HG02885 (cell line): ENCODE data around the gene IL31RA.
A peak's percentile ranks its signal among the peaks of the same experiment; 100 is the strongest.
"Not testable (repeated sequence)": the region's sequence is repeated elsewhere in the genome, so short reads cannot be mapped to it uniquely, and the experiment has no call there.

ENCODE experiments used
- ATAC-seq: cut with Tn5 transposase; IDR thresholded peaks from one replicate; pipeline ENCODE4 v1.9.1; 2021; ENCODE audit warnings: mild to moderate bottlenecking; ENCODE audit not compliant: unreplicated experiment, poor library complexity

IL31RA gene

GRCh38 chr5:55850839-55851674, at the start of gene IL31RA:
Gene IL31RA (plus strand): TSS chr5:55851357. CDS start chr5:55851571, 214 bp downstream.
- ATAC-seq, result no peak

DNA sequence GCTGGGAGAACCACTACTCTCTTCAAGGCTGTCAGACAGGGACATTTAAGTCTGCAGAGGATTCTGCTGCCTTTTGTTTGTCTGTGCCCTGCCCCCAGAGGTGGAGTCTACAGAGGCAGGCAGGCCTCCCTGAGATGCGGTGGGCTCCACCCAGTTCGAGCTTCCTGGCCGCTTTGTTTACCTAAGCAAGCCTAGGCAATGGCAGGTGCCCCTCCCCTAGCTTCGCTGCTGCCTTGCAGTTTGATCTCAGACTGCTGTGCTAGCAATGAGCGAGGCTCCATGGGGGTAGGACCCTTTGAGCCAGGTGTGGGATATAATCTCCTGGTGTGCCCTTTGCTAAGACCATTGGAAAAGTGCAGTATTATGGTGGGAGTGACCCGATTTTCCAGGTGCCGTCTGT, 42.3 kb upstream of the IL31RA start:
- not testable (repeated sequence) for ATAC-seq

DNA sequence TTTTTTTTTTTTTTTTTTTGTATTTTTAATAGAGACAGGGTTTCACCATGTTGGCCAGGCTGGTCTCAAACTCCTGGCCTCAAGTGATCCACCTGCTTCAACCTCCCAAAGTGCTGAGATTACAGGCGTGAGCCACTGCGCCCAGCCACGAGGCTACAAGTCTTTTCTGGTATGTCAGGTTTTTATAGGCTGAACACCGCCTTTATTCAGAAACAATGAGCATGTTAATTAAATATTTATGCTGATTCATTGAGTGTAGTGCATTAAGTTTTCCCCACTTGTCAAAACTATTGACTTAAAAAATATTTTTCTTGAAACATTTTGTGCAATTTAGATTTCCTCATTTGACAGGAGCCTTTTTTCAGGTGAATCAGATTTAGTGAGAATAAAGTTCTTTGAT, 35.2 kb upstream of the IL31RA start:
- ATAC-seq, result not testable (repeated sequence)

GRCh38 chr5:55816342-55816741, 34.8 kb upstream of the IL31RA start:
- ATAC-seq, result no peak

DNA sequence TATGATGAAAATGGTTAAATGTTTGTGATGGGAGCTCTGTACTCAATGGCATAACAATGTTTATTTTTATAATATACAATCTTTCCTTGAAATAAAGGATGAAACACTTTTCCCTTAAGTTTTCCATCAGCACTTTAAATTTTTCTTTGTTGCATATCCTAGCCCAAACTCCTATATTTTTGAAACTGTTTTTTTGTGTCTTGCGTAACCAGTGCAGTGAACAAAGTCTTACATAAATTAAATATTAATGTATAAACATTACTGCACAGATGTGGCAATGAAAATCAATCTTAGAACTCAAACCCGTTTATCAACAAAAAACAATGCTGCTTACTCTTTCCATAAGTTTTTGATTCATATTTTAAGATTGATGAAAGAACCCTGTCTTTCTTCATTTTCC, 34.1 kb upstream of the IL31RA start:
- no peak for ATAC-seq

- ATAC-seq, result no peak
Observed at GRCh38 chr5:55820488-55820887, 30.7 kb upstream of the IL31RA start.

DNA sequence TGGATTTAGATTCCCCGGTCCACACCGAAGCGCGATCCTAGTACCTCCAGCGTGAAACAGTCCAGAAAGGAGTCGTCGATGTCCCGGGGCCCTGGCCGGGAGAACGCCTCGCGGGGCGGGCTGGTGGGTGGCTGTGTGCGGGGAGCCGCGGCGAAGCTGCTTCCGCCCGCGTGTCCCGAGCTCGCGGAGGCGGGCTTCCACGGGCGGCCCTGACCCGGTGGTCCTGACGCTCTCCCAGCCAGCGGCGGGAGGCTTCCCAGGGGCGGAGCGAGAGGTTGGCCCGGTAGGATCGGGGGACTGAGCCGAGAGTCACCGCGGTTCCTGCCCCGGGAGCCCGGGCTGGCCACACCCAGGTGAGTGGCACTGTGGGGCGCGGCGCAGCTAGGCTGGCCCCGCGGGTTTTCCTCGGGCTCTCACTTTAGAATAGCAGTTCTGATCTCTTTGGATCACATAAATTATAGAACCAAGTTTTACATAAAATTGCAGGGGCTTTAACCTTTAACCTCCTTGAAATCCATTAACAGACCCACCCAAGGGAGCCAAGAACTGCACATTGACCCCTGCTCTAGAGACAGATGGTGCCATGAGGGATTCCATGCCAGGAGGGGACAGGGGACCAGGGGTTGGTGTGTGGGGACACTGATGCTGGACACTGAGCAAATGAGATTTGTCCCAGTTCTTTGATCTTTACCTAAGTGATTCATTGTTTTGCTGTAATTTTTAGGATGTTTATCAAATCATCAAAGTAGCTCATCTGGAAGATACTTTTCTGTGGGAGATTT, 29.2 kb upstream of the IL31RA start:
- ATAC-seq, result no peak

GRCh38 chr5:55823151-55823796, 27.9 kb upstream of the IL31RA start:
- ATAC-seq, result no peak

GRCh38 chr5:55829956-55830355, 21.2 kb upstream of the IL31RA start:
- peak; percentile 35 for ATAC-seq

DNA sequence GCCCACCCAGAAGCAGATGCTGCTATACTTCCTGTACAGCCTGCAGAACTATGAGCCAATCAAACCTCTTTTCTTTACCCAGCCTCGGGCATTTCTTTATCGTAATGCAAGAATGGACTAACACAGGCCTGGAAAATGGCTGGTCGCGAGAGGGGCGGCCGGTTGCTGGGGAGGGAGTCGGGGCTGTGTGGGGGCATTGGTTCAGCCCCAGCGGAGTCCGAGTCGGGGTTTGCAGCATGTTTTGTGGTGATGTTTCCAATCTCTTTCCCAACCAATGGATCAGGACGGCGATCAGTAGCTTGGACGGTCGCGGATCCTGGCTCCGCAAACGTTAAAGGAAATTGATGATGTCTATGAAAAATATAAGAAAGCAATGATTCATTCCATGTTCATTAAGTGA, 18.7 kb upstream of the IL31RA start:
- no peak for ATAC-seq

DNA sequence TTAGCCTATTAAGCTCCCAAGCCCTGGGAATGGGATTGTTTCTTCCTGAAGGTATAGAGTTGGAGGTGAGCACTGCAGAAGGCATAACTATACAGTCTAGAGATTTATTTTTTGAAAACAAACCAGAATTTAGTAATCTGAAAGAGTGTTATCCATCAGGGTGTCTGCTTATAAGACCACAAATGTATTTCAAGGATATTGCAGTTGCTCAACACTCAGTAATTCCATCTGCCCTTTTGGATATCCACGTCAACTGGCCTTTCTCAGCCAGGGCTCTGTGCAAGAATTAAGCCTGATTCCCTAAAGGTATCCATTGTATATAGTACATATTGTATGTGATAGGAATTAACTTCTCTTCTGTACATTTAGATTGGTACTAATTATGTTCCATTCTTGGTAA, 15.0 kb upstream of the IL31RA start:
- no peak for ATAC-seq

GRCh38 chr5:55841976-55842375, 9.2 kb upstream of the IL31RA start:
- ATAC-seq, result no peak

DNA sequence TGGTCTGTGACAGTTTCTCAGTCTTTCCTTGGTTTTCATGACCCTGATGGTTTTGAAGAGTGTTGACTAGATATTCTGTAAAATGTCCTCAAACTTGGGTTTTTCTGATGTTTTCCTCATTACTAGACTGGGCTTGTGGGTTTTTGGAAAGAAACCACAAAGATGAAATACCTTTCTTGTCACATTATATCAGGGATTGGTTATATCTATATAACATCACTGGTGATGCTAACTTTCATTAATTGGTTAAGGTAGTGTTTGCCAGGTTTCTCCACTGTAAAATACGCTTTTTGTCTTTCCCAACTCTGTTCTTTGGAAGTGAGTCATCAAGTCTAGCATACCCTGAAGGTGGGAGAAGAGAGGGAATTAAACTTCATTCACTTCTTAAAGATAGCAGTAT, 3.3 kb upstream of the IL31RA start:
- no peak for ATAC-seq

- ATAC-seq, result no peak
Observed at GRCh38 chr5:55848783-55849182, 2.4 kb upstream of the IL31RA start.

GRCh38 chr5:55851675-55851979, 470 bp downstream of the IL31RA start:
- ATAC-seq, result no peak

DNA sequence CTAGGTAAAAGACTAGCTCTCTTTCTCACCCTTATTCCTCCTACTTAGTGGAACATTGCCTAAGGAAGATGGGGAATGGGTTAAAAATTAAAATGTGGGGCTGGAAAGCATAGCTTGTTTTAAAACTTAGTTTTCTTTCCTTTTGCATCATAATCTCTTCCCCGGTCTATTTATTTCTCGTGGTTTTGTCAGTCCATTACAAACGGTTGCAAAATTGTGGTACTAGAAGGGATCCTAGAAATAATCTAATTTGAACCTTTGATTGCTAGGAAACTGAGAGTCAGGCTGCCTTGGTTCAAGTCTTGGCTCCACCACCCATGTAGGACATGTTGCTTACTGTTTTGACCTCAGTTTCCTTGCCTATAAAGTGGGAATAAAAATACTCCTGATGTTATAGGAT, 1.3 kb downstream of the IL31RA start:
- no peak for ATAC-seq

DNA sequence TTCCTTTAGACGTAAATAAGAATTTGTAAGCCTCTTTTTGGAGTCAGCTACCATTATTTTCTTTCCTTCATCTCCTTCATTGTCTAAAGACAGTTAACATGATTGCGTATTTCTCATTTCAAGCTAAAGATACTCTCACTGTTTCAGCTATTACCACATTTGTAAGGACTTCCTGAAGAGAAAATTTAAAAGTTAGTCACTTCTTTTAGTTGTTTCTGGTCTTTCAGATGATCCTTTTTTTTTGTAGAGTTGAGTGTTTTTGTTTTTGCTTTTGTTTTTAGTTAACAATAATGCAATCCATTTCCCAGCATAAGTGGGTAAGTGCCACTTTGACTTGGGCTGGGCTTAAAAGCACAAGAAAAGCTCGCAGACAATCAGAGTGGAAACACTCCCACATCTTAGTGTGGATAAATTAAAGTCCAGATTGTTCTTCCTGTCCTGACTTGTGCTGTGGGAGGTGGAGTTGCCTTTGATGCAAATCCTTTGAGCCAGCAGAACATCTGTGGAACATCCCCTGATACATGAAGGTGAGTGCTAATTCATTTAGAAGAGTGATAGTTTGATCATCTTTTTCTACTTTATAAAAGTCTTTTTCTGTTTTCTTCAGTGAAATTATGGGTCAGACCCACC, 2.0 kb downstream of the IL31RA start:
- no peak for ATAC-seq

- ATAC-seq, result no peak
Observed at GRCh38 chr5:55853818-55854217, 2.7 kb downstream of the IL31RA start.

GRCh38 chr5:55855509-55855908, 4.4 kb downstream of the IL31RA start:
- no peak for ATAC-seq

GRCh38 chr5:55856516-55857246, 5.5 kb downstream of the IL31RA start:
- no peak for ATAC-seq
